Stimulated activated naive CD4-positive, alpha-beta T cell treated with Interleukin-2 at 50 U/mL for 16 hours (primary cell): ENCODE results near the gene CCP110.

ENCODE experiments used
- DNase-seq: peaks from one replicate; lab custom pipeline; 2025; lab: John Stamatoyannopoulos, UW

The CCP110 gene

GRCh38 chr16:19555186-19555937, 31.6 kb downstream of the CCP110 start, which contains the start of gene VPS35L:
Gene VPS35L, plus strand, starts transcription at chr16:19555703. Its CDS starts 27 bp downstream, at chr16:19555730.
- peak; percentile 96 for DNase-seq

GRCh38 chr16:19555938-19556771, 32.4 kb downstream of the CCP110 start:
- DNase-seq, result no peak

GRCh38 chr16:19559242-19559910, 35.6 kb downstream of the CCP110 start:
- no peak for DNase-seq

GRCh38 chr16:19560078-19560477, 36.3 kb downstream of the CCP110 start:
- no peak for DNase-seq

- DNase-seq, result no peak
Observed at GRCh38 chr16:19563377-19563776, 39.6 kb downstream of the CCP110 start.

- DNase-seq, result no peak
Observed at GRCh38 chr16:19566362-19566761, 42.6 kb downstream of the CCP110 start.

GRCh38 chr16:19567560-19567959, 43.8 kb downstream of the CCP110 start:
- no peak for DNase-seq

GRCh38 chr16:19573997-19574396, 50.3 kb downstream of the CCP110 start:
- no peak for DNase-seq

GRCh38 chr16:19574615-19575014, 50.9 kb downstream of the CCP110 start:
- no peak for DNase-seq

GRCh38 chr16:19578378-19578971, 54.7 kb downstream of the CCP110 start:
- DNase-seq, result no peak

- DNase-seq, result no peak
Observed at GRCh38 chr16:19582050-19582831, 58.5 kb downstream of the CCP110 start.

GRCh38 chr16:19583665-19584300, 60.0 kb downstream of the CCP110 start:
- peak; percentile 28 for DNase-seq

- DNase-seq, result no peak
Observed at GRCh38 chr16:19588661-19589060, 64.9 kb downstream of the CCP110 start.

- DNase-seq, result no peak
Observed at GRCh38 chr16:19589106-19589505, 65.4 kb downstream of the CCP110 start.

- no peak for DNase-seq
Observed at GRCh38 chr16:19589771-19590302, 66.1 kb downstream of the CCP110 start.

GRCh38 chr16:19595043-19595767, 71.5 kb downstream of the CCP110 start:
- DNase-seq, result no peak

GRCh38 chr16:19598805-19599510, 75.2 kb downstream of the CCP110 start:
- no peak for DNase-seq

- no peak for DNase-seq
Observed at GRCh38 chr16:19599968-19600716, 76.4 kb downstream of the CCP110 start.
